GM19023 (cell line): ENCODE results near the gene CREM.
"Not testable (repeated sequence)": the region's sequence is repeated elsewhere in the genome, so short reads cannot be mapped to it uniquely, and the experiment has no call there.

ENCODE experiments used
- ATAC-seq: cut with Tn5 transposase; IDR thresholded peaks from one replicate; pipeline ENCODE4 v1.9.1; 2021; ENCODE audit warnings: mild to moderate bottlenecking, moderate library complexity; ENCODE audit not compliant: unreplicated experiment

CREM gene

GRCh38 chr10:35191523-35191922, 64.9 kb downstream of the CREM start:
- no peak for ATAC-seq

- ATAC-seq, result no peak
Observed at GRCh38 chr10:35192645-35193249, 66.1 kb downstream of the CREM start.

- no peak for ATAC-seq
Observed at GRCh38 chr10:35194471-35194870, 67.8 kb downstream of the CREM start.

- ATAC-seq, result no peak
Observed at GRCh38 chr10:35194906-35195305, 68.3 kb downstream of the CREM start.

GRCh38 chr10:35195361-35196306, 69.0 kb downstream of the CREM start:
- peak; percentile 95 for ATAC-seq

GRCh38 chr10:35200487-35200886, 73.8 kb downstream of the CREM start:
- no peak for ATAC-seq

GRCh38 chr10:35201234-35201633, 74.6 kb downstream of the CREM start:
- no peak for ATAC-seq

GRCh38 chr10:35202050-35202449, 75.4 kb downstream of the CREM start:
- ATAC-seq, result no peak

GRCh38 chr10:35203745-35204144, 77.1 kb downstream of the CREM start:
- no peak for ATAC-seq

GRCh38 chr10:35204650-35205319, 78.1 kb downstream of the CREM start:
- no peak for ATAC-seq

GRCh38 chr10:35206274-35206673, 79.6 kb downstream of the CREM start:
- no peak for ATAC-seq

GRCh38 chr10:35208536-35208935, 81.9 kb downstream of the CREM start:
- ATAC-seq, result peak; percentile 82

GRCh38 chr10:35208949-35209613, 82.4 kb downstream of the CREM start:
- peak; percentile 32 for ATAC-seq

GRCh38 chr10:35210961-35211360, 84.3 kb downstream of the CREM start:
- no peak for ATAC-seq

- no peak for ATAC-seq
Observed at GRCh38 chr10:35211390-35211789, 84.7 kb downstream of the CREM start.

- no peak for ATAC-seq
Observed at GRCh38 chr10:35212856-35213255, 86.2 kb downstream of the CREM start.

GRCh38 chr10:35213699-35214098, 87.1 kb downstream of the CREM start:
- no peak for ATAC-seq

- no peak for ATAC-seq
Observed at GRCh38 chr10:35214607-35215020, 88.0 kb downstream of the CREM start.

- ATAC-seq, result no peak
Observed at GRCh38 chr10:35215107-35215506, 88.5 kb downstream of the CREM start.

- no peak for ATAC-seq
Observed at GRCh38 chr10:35216303-35216905, 89.8 kb downstream of the CREM start.

GRCh38 chr10:35216956-35217355, 90.3 kb downstream of the CREM start:
- ATAC-seq, result not testable (repeated sequence)
